ENCODE data around the gene ZNF70. TPM values are rescaled to one million over a fixed set of nuclear protein-coding genes. Genes with fewer than 3 reads are reported as not detected.

The ZNF70 gene
- total and polyA plus RNA-seq, 2 of the 13 experiments (the other 11 are each of a cell fraction or from before 2014, with no cell fraction given): 0.62 to 3.6 TPM

DNA sequence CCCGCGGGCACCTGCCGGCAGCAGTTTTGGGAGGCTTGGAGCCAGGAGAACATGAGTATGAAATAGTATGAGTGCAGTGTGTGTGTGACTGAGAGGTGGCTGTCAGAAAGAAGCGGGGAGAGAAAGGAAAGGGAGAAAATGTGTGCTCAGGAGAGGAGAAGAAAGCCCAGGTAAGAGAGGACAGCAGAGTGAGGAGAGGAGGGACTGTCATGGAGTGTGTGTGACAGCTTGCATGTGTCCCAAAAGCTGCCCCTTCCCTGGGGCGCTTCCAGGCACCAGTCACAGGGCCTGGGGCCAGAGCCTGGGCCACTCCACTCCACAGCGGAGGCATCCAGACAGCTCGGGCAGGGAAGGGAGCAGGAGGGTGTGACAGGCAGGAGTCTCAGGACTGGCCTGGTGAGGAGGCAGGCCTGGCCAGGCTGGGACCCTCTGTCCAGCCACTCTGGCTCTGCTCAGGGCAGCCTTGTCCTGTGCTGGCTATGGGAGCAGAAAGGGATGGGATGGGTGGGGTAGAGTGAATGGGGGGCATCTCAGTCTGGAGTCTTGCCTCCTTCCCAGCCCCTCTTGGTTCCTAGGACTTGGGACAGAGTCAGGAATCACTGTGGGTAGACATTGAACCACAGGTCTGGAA, 22.7 kb upstream of the ZNF70 start (continued):
- TF ChIP-seq, protein P1, sequence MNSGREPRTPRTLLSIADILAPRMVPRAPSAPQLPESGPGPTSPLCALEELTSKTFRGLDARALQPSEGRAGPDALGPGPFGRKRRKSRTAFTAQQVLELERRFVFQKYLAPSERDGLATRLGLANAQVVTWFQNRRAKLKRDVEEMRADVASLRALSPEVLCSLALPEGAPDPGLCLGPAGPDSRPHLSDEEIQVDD (CRISPR knock-in tag; IDR thresholded peaks at IDR 0.05; ENCODE audit: borderline replicate concordance): no peak
- TF ChIP-seq RBFOX2 (IDR thresholded peaks at IDR 0.05; ENCODE audit: low read depth, low read length) (0 out of 2 replicates have a peak, but pooled peaks have one; percentile 8), HES4 (CRISPR knock-in tag; IDR thresholded peaks at IDR 0.05; ENCODE audit: borderline replicate concordance) (0 out of 2 replicates have a peak, but pooled peaks have one; percentile 36), ZNF737 (CRISPR knock-in tag; IDR thresholded peaks at IDR 0.05; ENCODE audit: borderline replicate concordance) (0 out of 2 replicates have a peak, but pooled peaks have one; percentile 64), ZFP37 (CRISPR knock-in tag; IDR thresholded peaks at IDR 0.05; ENCODE audit: borderline replicate concordance) (no peak), ZNF782 (CRISPR knock-in tag; IDR thresholded peaks at IDR 0.05; ENCODE audit: borderline replicate concordance) (0 out of 2 replicates have a peak, but pooled peaks have one; percentile 7), ZNF619 (CRISPR knock-in tag; IDR thresholded peaks at IDR 0.05) (peak; percentile 50; the same call in 1 of the 2 replicates)
- TF ChIP-seq, protein P2, sequence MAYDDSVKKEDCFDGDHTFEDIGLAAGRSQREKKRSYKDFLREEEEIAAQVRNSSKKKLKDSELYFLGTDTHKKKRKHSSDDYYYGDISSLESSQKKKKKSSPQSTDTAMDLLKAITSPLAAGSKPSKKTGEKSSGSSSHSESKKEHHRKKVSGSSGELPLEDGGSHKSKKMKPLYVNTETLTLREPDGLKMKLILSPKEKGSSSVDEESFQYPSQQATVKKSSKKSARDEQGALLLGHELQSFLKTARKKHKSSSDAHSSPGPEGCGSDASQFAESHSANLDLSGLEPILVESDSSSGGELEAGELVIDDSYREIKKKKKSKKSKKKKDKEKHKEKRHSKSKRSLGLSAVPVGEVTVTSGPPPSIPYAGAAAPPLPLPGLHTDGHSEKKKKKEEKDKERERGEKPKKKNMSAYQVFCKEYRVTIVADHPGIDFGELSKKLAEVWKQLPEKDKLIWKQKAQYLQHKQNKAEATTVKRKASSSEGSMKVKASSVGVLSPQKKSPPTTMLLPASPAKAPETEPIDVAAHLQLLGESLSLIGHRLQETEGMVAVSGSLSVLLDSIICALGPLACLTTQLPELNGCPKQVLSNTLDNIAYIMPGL (CRISPR knock-in tag; IDR thresholded peaks at IDR 0.05; ENCODE audit: borderline replicate concordance in 1 of 2, low read depth in 1 of 2): 0 out of 4 replicates have a peak, but pooled peaks of 1 of the 2 experiments have one; percentile 33
- TF ChIP-seq, protein P3, sequence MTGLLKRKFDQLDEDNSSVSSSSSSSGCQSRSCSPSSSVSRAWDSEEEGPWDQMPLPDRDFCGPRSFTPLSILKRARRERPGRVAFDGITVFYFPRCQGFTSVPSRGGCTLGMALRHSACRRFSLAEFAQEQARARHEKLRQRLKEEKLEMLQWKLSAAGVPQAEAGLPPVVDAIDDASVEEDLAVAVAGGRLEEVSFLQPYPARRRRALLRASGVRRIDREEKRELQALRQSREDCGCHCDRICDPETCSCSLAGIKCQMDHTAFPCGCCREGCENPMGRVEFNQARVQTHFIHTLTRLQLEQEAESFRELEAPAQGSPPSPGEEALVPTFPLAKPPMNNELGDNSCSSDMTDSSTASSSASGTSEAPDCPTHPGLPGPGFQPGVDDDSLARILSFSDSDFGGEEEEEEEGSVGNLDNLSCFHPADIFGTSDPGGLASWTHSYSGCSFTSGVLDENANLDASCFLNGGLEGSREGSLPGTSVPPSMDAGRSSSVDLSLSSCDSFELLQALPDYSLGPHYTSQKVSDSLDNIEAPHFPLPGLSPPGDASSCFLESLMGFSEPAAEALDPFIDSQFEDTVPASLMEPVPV (CRISPR knock-in tag; IDR thresholded peaks at IDR 0.05): 0 out of 2 replicates have a peak, but pooled peaks have one; percentile 6
- TF ChIP-seq, protein P4, sequence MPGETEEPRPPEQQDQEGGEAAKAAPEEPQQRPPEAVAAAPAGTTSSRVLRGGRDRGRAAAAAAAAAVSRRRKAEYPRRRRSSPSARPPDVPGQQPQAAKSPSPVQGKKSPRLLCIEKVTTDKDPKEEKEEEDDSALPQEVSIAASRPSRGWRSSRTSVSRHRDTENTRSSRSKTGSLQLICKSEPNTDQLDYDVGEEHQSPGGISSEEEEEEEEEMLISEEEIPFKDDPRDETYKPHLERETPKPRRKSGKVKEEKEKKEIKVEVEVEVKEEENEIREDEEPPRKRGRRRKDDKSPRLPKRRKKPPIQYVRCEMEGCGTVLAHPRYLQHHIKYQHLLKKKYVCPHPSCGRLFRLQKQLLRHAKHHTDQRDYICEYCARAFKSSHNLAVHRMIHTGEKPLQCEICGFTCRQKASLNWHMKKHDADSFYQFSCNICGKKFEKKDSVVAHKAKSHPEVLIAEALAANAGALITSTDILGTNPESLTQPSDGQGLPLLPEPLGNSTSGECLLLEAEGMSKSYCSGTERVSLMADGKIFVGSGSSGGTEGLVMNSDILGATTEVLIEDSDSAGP (CRISPR knock-in tag; IDR thresholded peaks at IDR 0.05; ENCODE audit: borderline replicate concordance): peak; percentile 15; the same call in 1 of the 2 replicates
- TF ChIP-seq, protein P5, sequence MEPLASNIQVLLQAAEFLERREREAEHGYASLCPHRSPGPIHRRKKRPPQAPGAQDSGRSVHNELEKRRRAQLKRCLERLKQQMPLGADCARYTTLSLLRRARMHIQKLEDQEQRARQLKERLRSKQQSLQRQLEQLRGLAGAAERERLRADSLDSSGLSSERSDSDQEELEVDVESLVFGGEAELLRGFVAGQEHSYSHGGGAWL (CRISPR knock-in tag; IDR thresholded peaks at IDR 0.05): 0 out of 2 replicates have a peak, but pooled peaks have one; percentile 7
- TF ChIP-seq, protein P6, sequence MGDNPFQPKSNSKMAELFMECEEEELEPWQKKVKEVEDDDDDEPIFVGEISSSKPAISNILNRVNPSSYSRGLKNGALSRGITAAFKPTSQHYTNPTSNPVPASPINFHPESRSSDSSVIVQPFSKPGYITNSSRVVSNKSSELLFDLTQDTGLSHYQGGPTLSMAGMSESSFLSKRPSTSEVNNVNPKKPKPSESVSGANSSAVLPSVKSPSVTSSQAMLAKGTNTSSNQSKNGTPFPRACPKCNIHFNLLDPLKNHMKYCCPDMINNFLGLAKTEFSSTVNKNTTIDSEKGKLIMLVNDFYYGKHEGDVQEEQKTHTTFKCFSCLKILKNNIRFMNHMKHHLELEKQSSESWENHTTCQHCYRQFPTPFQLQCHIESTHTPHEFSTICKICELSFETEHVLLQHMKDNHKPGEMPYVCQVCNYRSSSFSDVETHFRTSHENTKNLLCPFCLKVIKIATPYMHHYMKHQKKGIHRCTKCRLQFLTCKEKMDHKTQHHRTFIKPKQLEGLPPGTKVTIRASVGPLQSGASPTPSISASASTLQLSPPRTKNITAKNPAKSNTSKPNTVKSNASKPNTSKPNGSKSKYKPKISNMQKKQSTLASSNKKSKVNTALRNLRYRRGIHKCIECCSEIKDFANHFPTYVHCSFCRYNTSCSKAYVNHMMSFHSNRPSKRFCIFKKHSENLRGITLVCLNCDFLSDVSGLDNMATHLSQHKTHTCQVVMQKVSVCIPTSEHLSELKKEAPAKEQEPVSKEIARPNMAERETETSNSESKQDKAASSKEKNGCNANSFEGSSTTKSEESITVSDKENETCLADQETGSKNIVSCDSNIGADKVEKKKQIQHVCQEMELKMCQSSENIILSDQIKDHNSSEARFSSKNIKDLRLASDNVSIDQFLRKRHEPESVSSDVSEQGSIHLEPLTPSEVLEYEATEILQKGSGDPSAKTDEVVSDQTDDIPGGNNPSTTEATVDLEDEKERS (CRISPR knock-in tag; IDR thresholded peaks at IDR 0.05): 0 out of 2 replicates have a peak, but pooled peaks have one; percentile 11
- TF ChIP-seq, protein P7, sequence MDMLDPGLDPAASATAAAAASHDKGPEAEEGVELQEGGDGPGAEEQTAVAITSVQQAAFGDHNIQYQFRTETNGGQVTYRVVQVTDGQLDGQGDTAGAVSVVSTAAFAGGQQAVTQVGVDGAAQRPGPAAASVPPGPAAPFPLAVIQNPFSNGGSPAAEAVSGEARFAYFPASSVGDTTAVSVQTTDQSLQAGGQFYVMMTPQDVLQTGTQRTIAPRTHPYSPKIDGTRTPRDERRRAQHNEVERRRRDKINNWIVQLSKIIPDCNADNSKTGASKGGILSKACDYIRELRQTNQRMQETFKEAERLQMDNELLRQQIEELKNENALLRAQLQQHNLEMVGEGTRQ (IDR thresholded peaks at IDR 0.05; ENCODE audit: low read depth, low read length): no peak
- TF ChIP-seq, protein P7 (CRISPR knock-in tag; IDR thresholded peaks at IDR 0.05; ENCODE audit: borderline replicate concordance): no peak
